Measurements from ENCODE around the gene MED17.
"Not testable (repeated sequence)": the region's sequence is repeated elsewhere in the genome, so short reads cannot be mapped to it uniquely, and the experiment has no call there.

GRCh38 chr11:93745005-93745755 lies 38.9 kb upstream of the MED17 start:
- not testable (repeated sequence) for TF ChIP-seq CTCF (conservative IDR thresholded peaks at IDR 0.05); ZFX (IDR thresholded peaks at IDR 0.05)

Measured in C4-2B (cell line).